Medulla oblongata (tissue), 1 donor: ENCODE data around the gene ASCL1.
A peak's percentile ranks its signal among the peaks of the same experiment; 100 is the strongest.

ENCODE experiments used
- DNase-seq: peaks from one replicate; pipeline ENCODE4 v3.0.0-alpha.2; 2015; ENCODE audit errors: extremely low spot score

ASCL1 gene

GRCh38 chr12:102951841-102952240 lies 5.6 kb upstream of the ASCL1 start:
- DNase-seq: no peak

- DNase-seq: no peak
Measured at GRCh38 chr12:102953221-102953620, 4.3 kb upstream of the ASCL1 start.

GRCh38 chr12:102954134-102954533 lies 3.3 kb upstream of the ASCL1 start:
- DNase-seq: no peak

- peak; percentile 53 for DNase-seq
Measured at GRCh38 chr12:102955926-102956737, 1.3 kb upstream of the ASCL1 start.

GRCh38 chr12:102956738-102957327 lies 641 bp upstream of the ASCL1 start:
- no peak for DNase-seq

- DNase-seq: no peak
Measured at GRCh38 chr12:102958073-102958829, 777 bp downstream of the ASCL1 start.

GRCh38 chr12:102958830-102959176 lies 1.3 kb downstream of the ASCL1 start:
- no peak for DNase-seq

- no peak for DNase-seq
Measured at GRCh38 chr12:102959391-102959790, 1.9 kb downstream of the ASCL1 start.

- DNase-seq: peak; percentile 59
Measured at GRCh38 chr12:102960766-102961465, 3.4 kb downstream of the ASCL1 start.

- no peak for DNase-seq
Measured at GRCh38 chr12:102961466-102961855, 4.0 kb downstream of the ASCL1 start.

GRCh38 chr12:102962532-102962931 lies 5.1 kb downstream of the ASCL1 start:
- DNase-seq: no peak

- no peak for DNase-seq
Measured at GRCh38 chr12:102962986-102963385, 5.5 kb downstream of the ASCL1 start.

GRCh38 chr12:102963796-102964195 lies 6.3 kb downstream of the ASCL1 start:
- DNase-seq: no peak

- DNase-seq: no peak
Measured at GRCh38 chr12:102964872-102965271, 7.4 kb downstream of the ASCL1 start.

GRCh38 chr12:102965281-102966155 lies 8.0 kb downstream of the ASCL1 start:
- DNase-seq: peak; percentile 73

GRCh38 chr12:102966200-102966863 lies 8.9 kb downstream of the ASCL1 start:
- peak; percentile 18 for DNase-seq

GRCh38 chr12:102970780-102971179 lies 13.3 kb downstream of the ASCL1 start:
- DNase-seq: no peak

GRCh38 chr12:102971227-102971626 lies 13.8 kb downstream of the ASCL1 start:
- DNase-seq: no peak

GRCh38 chr12:102973583-102973982 lies 16.1 kb downstream of the ASCL1 start:
- no peak for DNase-seq

GRCh38 chr12:102976609-102977280 lies 19.3 kb downstream of the ASCL1 start:
- no peak for DNase-seq
